Amygdala (tissue), 56 donors: ENCODE data around the gene E2F1.

ENCODE experiments used
- DNase-seq, 56 donors: peaks; one replicate each; lab custom pipeline; 2025; lab: John Stamatoyannopoulos, UW

Gene E2F1

DNA sequence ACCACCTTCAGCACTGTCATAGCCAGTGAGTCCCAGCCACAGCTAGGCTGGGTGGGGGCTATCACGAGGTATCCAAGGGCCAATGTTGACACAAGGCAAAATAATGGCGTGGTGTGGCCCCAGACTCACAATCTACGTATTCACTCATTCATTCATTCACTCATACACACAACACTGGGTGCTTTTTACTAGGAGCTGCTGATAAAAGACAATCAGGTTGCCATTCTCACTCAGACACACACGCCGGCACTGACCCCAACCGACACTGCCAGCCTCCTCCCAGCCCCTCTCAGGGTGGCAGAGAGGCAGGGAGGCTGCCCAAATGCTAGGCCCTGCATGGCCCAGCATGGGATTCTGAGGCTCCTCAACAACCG is 25.5 kb downstream of the E2F1 start:
- DNase-seq: no peak

DNA sequence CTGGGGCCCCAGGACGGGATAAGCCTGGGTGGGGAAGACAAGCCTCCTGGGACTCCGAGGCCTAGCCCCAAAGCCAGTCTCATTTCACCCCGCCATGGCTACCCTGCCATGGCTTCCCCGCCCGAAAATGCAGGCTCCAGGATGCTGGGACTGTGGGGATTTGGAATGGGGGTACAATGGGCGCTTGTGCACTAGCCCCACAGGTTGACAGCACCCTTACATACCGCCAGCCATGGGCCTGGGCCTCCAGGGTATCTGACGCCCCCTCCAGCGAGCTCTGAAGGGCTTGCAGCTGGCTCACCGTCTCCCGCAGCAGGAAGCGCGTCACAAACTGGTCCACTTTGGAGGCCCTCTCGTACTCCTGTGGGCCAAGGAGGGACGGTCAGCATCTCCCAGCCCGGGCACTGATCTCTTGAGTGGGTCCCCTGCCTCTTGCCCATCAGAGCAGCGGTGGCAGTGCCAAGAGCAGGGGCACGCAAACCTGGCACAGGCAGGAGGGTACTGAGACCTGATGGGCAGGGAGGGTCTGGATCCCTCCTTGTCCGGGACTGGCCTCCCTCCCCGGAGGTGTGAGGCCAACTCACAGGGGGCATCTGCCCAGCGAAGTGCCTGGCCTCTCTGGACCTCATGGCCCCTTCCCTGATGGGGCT is 26.0 kb downstream of the E2F1 start:
- no peak for DNase-seq

DNA sequence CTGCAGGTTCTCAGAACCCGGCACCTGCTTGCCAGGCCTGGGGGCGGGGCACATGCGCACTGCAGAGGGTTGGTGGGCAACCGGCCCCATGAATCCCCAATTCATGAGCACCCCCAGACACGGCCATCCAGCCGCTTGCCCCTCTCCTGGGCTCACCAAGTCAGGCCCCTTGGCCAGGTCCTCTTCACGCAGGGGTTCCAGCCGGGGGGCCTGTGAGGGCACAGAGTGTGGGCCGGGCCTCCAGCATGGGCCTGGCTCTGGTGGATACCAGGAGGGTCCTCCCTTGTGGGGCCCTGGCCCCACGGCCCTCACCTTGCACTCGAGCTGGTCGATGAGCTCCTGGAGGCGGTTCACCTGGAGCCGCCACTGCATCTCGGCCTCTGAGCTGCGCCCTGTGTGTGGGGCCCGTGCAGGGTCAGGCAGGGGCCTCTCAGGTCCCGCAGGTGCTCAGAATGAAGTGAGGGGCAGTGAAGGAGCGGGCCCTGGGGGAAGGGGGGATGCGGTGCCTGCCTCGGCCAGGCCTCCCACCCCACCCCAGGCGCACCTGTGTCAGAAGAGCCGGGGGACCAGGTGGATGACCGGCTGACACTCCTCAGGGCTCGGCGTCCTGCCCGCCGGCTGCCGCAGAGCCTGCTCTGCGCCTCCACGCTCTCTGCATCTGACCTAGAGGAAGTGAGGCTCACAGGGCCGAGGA is 26.7 kb downstream of the E2F1 start:
- no peak for DNase-seq

DNA sequence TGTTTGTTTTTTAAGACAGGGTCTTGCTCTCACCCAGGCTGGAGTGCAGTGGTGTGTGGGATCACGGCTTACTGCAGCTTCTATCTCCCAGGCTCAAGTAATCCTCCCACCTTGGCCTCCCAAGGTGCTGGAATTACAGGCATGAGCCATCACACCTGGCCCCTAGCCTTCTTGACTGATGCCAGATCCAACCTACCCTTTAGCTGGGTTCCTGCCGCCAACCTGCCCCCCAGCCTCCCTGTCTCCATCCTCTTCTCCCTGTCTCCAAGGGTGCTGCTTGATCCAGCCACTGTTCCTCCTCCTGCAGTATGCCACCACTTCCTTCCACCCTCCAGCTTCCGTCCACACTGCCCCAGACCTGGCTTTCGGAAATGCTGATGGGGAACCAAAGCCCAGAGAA is 27.3 kb downstream of the E2F1 start:
- no peak for DNase-seq

DNA sequence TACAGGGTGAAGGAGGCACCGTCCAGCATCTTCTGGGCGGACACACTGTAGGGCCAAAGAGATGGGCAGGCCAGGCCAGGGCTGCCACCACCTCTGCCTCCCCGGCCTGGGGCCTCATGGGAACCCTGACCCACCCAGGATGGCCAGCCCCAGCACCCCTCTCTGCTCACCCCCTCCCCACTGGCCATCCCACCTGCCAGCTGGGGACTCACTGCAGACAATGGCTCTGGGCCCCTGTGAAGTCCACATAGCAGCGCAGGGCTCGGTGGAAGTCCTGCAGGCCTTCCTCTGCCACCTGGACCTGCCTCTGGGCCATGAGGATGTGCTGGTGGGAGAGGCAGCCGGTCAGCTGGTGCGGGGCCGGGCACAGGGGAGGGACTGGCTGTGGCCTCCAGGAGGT is 27.7 kb downstream of the E2F1 start:
- DNase-seq: no peak

DNA sequence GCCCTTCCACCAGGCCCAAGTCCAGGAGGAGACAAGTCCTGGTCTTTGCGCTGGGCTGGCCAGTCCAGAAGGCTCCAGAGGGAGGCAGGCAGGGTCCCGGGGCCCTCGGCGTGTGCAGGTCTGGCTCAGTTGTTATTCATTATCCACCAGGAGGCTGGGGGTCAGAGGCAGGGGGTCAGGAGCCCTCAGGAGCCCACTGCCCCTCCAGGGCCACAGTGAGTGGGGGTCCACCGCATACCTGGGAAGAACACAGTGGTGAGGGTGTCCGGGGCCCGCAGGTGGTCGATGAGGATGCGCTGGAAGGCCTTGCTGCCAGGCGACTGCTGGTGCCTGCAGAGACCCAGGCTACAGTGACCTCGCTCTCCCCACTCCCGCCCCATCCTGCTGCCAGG is 28.5 kb downstream of the E2F1 start:
- no peak for DNase-seq

DNA sequence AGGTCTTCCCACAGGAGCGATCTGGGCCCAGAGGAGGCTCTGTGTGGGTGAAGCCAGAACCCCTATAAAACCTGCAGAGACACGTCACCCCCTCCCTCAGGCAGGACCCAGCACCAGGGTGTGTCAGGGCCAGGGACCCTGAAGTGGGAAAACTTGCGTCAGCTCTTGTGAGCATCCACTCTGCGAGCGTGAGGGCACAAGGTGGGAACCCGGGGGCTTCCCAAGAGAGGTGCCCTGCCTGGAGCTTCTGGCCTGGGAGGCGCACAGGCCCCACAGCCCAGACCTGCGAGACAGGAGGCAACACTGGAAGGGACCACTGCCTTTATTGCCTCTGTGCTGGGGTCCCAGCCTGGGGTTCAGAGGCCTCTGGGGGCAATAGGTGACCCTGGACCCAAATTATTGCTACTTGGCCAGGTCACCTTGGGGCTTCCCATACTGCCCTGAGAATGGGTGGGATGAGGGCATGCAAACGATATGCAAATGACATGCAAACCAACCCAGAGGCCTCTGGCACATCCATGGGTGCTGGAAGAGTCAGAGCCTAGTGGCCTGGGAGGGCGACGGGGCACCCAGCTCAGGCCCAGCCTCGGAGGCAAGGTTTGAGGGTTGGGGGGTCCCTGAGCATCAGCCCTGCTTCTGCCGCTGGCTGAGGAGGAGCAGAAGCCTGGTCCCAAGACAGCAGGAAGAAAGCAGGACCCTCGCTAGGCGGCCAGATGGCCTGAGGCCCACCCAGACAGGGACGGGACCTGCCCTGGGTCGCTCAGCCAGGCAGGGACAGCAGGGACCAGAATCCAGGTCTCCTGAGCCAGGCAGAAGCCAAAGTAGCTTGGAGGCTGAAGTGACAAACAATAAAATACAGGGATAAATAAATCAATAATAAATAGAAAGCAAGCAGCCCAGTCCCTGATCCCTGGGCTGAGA is 29.1 kb downstream of the E2F1 start:
- no peak for DNase-seq

DNA sequence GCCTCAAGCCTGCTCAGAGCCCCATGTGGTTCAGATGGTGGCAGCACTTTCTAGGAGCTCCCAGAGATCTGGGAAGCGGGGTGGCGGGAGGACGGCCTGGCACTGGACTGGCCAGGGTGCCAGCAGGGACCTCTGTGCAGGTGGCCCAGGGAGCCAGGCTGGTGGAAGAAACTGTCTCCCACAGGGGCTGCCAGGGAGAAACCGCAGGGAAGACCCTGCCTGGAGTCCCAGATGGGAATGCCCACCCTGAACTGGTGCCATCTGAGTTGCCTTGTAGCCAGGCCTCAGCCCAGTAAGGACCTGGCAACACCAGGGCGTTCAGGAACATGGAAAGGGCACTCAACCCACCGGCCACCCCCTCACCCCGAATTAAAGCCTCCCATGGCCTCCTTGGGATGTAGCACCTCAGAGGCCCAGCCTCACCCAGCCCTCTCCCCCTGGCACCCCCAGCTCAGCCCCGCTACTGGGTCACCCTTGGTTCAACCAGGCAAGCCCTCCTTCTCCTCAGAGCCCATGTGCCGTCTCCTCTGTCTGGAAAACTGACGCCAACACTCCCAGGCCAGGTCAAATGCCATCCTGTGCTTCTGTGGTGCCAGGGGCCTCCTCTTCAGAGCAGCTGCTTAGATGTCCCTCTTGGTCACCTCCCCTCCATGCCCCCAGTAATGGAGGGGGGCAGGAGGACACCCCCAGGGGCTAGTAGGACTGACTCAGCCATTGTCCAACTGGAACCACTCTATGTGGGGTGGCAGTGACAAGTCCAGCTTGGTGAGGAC is 30.0 kb downstream of the E2F1 start:
- no peak for DNase-seq

DNA sequence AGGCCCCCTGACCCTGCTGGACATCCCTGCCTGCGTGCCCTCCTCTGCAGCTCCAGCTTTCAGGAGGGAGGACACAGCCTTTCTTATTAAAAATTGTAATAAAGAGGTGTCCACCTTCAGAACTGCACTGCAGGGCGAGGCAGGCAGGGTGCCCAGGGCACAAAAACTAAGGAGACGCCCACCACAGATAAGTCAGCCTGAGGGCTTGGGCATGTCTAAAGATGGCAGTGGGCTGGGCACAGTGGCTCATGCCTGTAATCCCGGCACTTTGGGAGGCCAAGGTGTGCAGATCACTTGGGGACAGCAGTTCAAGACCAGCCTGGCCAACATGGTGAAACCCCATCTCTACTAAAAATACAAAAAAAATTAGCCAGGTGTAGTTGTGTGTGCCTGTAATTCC is 31.0 kb downstream of the E2F1 start:
- no peak for DNase-seq

DNA sequence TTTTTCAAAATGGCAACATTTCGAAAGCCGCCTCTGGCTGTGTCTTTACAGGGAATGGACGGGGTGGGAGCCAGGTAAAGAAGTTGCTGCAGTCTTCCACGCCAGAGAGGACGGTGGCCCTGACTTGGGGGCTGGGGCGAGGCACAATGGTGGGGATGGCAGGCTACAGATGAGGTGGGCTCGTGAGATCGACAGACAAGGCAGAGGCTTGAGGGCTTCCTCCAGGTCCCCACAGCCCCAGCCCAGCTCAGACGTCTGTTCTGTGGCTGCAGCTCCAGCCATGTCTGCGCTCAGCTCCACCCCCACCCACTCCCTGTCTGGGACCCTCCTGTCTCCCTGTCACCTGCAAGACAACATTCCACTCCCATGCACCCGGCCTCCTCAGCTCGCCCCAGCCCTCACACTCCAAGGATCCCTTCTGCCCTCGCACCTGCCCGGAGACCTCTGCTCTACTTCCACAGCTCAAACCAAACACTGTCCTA is 31.5 kb downstream of the E2F1 start:
- no peak for DNase-seq

DNA sequence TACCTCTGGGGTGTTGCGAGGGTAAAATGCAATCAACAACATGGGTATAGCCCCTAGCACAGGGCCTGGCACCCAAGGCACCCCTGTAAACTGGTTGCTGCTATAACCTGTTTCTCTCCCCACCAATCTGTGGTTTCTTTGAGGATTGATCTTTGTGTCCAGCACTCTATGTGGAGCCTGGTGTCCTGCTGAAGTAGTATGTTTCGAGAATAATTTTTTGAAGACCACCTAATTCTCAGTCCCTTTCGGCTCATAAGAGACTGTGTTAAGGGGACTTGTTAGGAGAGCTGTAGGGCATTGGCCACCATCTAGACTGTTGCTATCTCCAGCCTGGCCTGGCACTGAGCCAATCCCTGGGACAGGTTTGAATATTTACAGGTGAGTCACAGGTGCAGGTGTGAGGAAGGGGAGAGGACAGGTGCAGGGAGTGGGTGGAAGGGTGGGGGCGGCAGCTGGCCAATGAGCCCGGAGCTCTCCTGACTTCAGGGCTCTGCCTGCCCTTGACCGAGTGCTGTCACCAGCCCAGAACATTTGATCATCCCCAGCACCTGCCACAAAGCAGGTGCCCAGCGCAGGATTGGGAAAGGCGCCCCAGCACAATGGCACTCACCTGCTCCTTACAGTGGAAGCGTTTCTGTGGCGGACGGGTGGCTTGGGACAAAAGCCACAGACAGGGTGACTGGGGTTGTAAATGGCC is 32.1 kb downstream of the E2F1 start:
- peak in 3 of 56 donors; percentile 17 to 28 (median 23) for DNase-seq

DNA sequence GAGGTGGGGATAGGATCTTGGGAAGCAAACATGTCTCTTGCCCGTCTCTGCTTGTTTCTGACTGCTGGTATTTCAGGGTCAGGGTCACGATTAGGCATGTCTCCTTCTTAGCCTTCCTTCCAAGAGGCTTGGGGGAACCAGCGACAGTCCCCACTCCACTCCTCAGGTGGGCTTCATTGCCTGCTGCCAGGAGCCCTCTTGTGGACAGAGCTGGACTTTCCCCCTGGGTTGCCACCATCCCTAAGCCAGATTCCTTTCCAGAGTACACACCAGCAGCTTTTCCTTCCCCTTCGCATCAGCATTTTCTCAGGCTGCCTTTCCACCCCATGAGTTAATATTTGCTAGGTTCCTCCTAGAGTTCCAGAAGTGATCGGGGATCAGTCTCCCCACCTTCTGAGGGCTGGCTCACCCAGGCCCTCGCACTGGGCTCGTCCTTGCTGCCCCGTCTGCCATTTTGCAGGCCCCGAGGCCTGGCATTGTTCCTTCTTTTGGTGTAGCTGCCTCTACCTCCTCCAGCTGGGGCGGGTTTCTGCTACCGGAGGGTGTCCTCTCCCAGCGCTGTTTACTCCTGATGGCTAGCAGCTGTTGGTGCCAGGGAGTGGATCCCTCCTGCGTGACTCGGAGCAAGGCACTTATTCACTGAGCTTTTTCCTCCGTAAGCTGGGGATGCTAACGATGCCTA is 32.8 kb downstream of the E2F1 start:
- peak in 44 of 56 donors; percentile 16 to 80 (median 48) for DNase-seq

DNA sequence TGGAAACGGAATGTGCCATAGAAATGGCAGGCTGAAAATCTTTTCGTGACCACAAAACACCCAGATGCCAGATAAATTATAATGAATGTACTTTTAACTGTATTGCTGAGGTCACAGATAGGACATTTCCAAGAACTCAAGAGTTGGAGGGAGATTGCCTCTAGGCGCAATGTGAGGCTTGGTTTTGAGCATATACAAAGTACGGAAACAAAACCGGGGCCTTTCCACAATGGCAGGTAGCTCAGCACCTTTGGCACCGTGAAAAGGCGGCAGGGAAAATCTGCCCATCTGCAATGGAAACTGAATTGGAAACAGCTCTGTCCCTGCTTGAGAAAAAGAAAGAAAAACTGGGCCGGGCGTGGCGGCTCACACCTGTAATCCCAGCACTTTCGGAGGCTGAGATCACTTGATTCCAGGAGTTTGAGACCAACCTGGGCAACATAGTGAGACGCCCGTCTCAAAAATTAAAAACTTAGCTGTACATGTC is 34.6 kb downstream of the E2F1 start:
- no peak for DNase-seq

DNA sequence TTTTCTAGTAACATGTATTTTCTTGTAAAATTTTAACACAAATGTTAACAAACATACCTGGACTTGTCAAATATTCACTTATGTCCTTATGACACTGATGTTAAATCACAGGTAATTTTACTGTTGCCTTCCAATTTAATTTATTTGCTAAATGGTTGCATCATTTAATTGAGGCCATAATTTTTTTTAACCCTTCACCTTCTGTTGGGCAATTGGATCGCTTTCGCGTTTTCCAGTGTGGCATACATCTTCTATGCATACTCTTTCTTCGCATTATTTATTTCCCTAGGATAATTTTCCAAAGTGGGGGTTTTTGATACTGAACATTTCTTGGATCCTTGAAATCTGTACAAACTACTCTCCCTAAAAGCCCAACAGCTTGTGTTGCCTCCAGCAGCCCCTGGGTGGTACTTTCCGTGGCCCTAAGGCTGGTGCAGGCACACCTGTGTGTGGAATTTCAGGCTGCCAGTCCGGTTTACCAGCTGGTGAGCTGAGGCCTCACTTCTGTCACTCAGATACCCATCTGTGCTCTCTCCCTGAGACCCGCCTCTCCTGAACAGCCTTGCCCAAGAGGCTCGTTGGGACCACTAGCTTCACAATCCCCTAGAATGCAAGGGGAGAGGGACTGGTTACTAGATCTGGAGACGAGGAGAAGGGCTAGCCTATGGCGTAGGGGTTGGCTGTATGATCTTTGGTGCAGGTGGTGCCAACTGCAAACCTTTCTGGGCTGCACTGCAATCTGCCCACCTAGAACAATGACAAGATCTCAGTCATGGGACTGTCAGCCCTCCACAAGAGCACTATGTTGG is 35.2 kb downstream of the E2F1 start:
- DNase-seq: no peak

DNA sequence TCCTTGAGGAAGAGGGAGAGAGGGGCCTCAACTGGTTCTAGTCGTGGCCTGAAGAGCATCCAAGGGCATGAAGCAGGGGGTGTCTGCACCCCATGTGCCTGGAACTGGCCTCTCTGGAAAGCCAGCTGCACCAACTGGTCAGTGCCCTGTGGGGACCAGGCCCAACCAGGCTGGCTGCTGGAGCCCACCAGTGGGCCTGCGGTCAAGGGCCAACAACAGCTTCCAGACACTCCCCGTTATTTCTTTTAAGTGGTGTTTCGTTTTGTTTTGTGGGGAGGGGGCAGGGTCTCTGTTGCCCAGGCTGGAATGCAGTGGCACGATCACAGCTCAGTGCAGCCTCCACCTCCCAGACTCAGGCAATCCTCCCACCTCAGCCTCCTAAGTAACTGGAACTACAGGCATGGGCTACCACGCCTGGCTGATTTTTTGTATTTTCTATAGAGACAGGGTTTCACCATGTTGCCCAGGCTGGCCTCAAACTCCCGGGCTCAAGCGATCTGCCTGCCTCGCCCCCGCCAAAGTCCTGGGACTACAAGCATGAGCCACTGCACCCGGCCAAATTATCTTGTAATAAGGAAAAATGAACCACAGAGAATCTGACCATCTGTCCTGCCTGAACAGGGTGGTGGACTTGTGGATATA is 36.0 kb downstream of the E2F1 start:
- DNase-seq: no peak

DNA sequence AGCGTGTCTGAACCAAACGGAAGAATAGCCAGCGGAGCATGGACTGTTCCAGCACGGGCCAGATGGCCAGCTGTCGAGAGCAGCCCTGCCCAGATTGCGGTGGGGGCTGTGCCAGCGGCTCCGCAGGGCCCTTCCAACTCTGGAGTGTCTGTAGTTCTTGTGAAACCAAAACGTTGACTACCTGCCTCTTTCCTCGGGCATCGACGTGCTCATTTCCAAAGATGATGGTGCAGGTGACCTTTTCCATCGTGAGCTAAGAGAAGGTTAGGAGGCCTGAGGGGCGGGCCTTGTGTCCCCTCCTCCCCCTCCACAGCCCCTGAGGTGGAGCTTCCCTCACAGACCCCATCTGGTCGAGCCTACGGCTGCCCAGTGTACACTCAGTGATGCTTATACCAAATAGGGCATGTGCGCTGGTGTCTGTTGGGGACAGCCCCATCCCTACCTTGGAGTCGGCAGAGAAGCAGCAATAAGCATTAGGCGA is 36.9 kb downstream of the E2F1 start:
- peak in 25 of 56 donors; percentile 13 to 70 (median 31) for DNase-seq

DNA sequence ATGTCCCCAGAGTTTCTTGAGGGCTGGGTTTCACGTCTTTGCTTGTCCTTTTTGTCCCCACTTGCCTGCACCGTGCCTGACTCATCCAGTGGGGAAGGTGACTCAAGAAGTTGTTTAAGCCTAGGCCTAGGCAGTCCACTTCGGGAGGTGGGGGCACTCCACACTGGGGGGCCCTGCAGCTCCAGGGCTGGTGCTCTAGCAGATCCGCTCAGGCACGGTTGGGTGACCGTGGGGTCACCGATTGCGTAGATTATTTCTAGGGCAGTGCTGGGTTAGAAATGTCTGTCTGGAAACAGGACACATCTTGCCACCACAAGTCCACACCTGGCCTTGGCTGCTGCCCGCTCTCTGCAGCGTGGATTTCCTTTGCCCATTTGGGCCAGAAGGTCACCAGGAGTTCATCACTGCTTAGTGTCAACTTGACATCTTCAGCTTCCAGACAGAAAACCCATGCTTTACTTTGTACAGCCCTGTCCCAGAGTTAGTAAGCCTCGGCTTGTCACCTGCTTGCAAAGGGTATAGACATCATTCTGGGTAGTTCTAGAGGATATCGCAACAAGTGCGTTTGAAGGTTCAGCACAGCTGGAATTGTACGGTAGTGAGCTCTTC is 37.7 kb downstream of the E2F1 start:
- DNase-seq: no peak
